GM12892 (cell line): ENCODE results near the gene ANO4.

ENCODE experiments used
- POLR2A ChIP-seq: IDR thresholded peaks from 2 replicates; pipeline ENCODE4 v1.6.1; 2011; ENCODE audit warnings: low read depth, low read length, control low read depth
- POLR2AphosphoS5 ChIP-seq: IDR thresholded peaks from 2 replicates; pipeline ENCODE4 v1.6.1; 2011; ENCODE audit warnings: low read depth, low read length, control low read depth
- TAF1 ChIP-seq: IDR thresholded peaks from 2 replicates; pipeline ENCODE4 v1.6.1; 2011; ENCODE audit warnings: low read depth, mild to moderate bottlenecking, control low read depth, low read length, borderline replicate concordance

- TF ChIP-seq POLR2A (no peak), POLR2AphosphoS5 (no peak), TAF1 (no peak)
These were observed 312.6 kb downstream of the ANO4 start for GRCh38 chr12:101107032-101107763.
